B cell (primary cell): Measurements from ENCODE around the gene SYT17. TPM values are rescaled to one million over a fixed set of nuclear protein-coding genes. Genes with fewer than 3 reads are reported as not detected.

Source experiments
- ATAC-seq: fragments of 200-7000 bp; cut with Tn5 transposase; one replicate; pipeline ENCODE4 v1.10.0; 2021; ENCODE audit warnings: low read depth, mild to moderate bottlenecking, moderate number of reproducible peaks, moderate library complexity
- CTCF ChIA-PET: fragments of 350-600 bp; sonication (Branson Sonifier 250); formaldehyde crosslinking; loops from one replicate; lab custom pipeline; 2021; ENCODE audit warnings: antibody characterized with exemption, inconsistent platforms; lab: Charles Lee
- POLR2A ChIA-PET: fragments of 350-600 bp; sonication (Branson Sonifier 250); formaldehyde crosslinking; loops from one replicate; lab custom pipeline; 2021; ENCODE audit warnings: antibody characterized with exemption; lab: Charles Lee
- DNase-seq: peaks from one replicate; pipeline ENCODE4 v3.0.0; 2013
- H2AFZ ChIP-seq: 2 replicates; pipeline ENCODE4 v1.6.1; 2012; ENCODE audit warnings: mild to moderate bottlenecking, low read depth, low read length; ENCODE audit not compliant: insufficient read depth, poor library complexity, severe bottlenecking
- H3K27ac ChIP-seq, 2 donors: 1 replicate in 1 of 2; 2 replicates in 1 of 2; pipeline ENCODE4 v1.5.1; 2012 to 2013; ENCODE audit warnings: low read length in 2 of 2, mild to moderate bottlenecking in 2 of 2, moderate library complexity in 1 of 2
- H3K27me3 ChIP-seq, 4 experiments: fragments of 200-600 bp in 1 of 4; sonication (generic) in 1 of 4; replicated peaks in 1 of 4; 1 replicate in 2 of 4; 2 replicates in 2 of 4; pipeline versions ENCODE4 v1.6.1 to v1.7.0; 2013 to 2016; ENCODE audit warnings: low read length in 3 of 4, mild to moderate bottlenecking in 2 of 4, mixed read lengths in 1 of 4, moderate library complexity in 1 of 4; ENCODE audit not compliant: insufficient read depth in 4 of 4, control insufficient read depth in 3 of 4; ENCODE audit errors: control extremely low read depth in 1 of 4
- H3K36me3 ChIP-seq, 2 experiments: replicated peaks in 1 of 2; 1 replicate in 1 of 2; 2 replicates in 1 of 2; pipeline versions ENCODE4 v1.6.1 to v1.7.1; 2013; ENCODE audit warnings: low read length in 1 of 2; ENCODE audit not compliant: insufficient read depth in 2 of 2, control insufficient read depth in 1 of 2; ENCODE audit errors: control extremely low read depth in 1 of 2, extremely low read depth in 1 of 2
- H3K4me1 ChIP-seq, 2 donors: fragments of 200-600 bp in 1 of 2; sonication (generic) in 1 of 2; 1 replicate in 1 of 2; 2 replicates in 1 of 2; pipeline versions ENCODE4 v1.5.1 to v1.6.1; 2013 to 2017; ENCODE audit warnings: low read length in 2 of 2; ENCODE audit not compliant: control insufficient read depth in 2 of 2, insufficient read depth in 2 of 2
- H3K4me2 ChIP-seq: replicated peaks from 2 replicates; pipeline ENCODE3; 2012; ENCODE audit warnings: mild to moderate bottlenecking, low read depth, low read length; ENCODE audit not compliant: poor library complexity, severe bottlenecking
- H3K4me3 ChIP-seq, 5 experiments: fragments of 200-600 bp in 1 of 5; sonication (generic) in 1 of 5; 1 replicate in 3 of 5; 2 replicates in 2 of 5; pipeline versions ENCODE4 v1.5.1 to v1.7.0; 2011 to 2016; ENCODE audit warnings: low read length in 4 of 5, mild to moderate bottlenecking in 4 of 5, low read depth in 2 of 5, control low read depth in 1 of 5, moderate library complexity in 1 of 5; ENCODE audit not compliant: insufficient read depth in 1 of 5; ENCODE audit errors: control extremely low read depth in 1 of 5, extremely low read depth in 1 of 5
- H3K79me2 ChIP-seq: fragments of 200-600 bp; sonication (generic); one replicate; pipeline ENCODE4 v1.6.0; 2016; ENCODE audit warnings: low read length; ENCODE audit not compliant: control insufficient read depth, insufficient read depth
- H3K9ac ChIP-seq: fragments of 200-600 bp; sonication (generic); 2 replicates; pipeline ENCODE4 v1.6.1; 2017; ENCODE audit warnings: mild to moderate bottlenecking, low read length, moderate library complexity
- H3K9me3 ChIP-seq, 3 donors: one replicate each; pipeline versions ENCODE4 v1.6.1 to v1.7.1; 2013; ENCODE audit warnings: low read length in 2 of 3; ENCODE audit not compliant: control insufficient read depth in 2 of 3, insufficient read depth in 1 of 3; ENCODE audit errors: control extremely low read depth in 1 of 3
- H4K20me1 ChIP-seq: 2 replicates; pipeline ENCODE4 v1.6.0; 2012; ENCODE audit warnings: mild to moderate bottlenecking, low read length; ENCODE audit not compliant: insufficient read depth, control insufficient read depth, poor library complexity, severe bottlenecking
- H3K27ac Mint-ChIP-seq: one replicate; pipeline ENCODE4 v1.8.0; 2021; ENCODE audit warnings: mixed read lengths
- H3K27me3 Mint-ChIP-seq: one replicate; pipeline ENCODE4 v1.8.0; 2021; ENCODE audit warnings: mixed read lengths
- H3K4me1 Mint-ChIP-seq: one replicate; pipeline ENCODE4 v1.8.0; 2021; ENCODE audit warnings: mixed read lengths
- H3K4me3 Mint-ChIP-seq: one replicate; pipeline ENCODE4 v1.8.0; 2021; ENCODE audit warnings: mixed read lengths
- H3K9me3 Mint-ChIP-seq: one replicate; pipeline ENCODE4 v1.8.0; 2022; ENCODE audit warnings: mixed read lengths; ENCODE audit not compliant: insufficient read depth
- EZH2 ChIP-seq: IDR thresholded peaks from 2 replicates; pipeline ENCODE4 v1.6.1; 2012; ENCODE audit warnings: borderline replicate concordance, low read depth, mild to moderate bottlenecking, moderate library complexity, low read length; ENCODE audit not compliant: insufficient read depth, poor library complexity, severe bottlenecking
- WGBS: methylation state at CpG from one replicate; pipeline ENCODE4 v1.1.5; 2013; ENCODE audit warnings: missing lambda C conversion rate; ENCODE audit not compliant: insufficient coverage; 5-methylcytosine and 5-hydroxymethylcytosine counted together
- intact Hi-C: fragments of 100-400 bp; cut with micrococcal nuclease; formaldehyde crosslinking; loops from one replicate; pipeline ENCODE4 v1.10.0; 2022
- polyA plus RNA-seq: library from polyadenylated mRNA; depleted of rRNA; stranded (reverse); fragments of >200 nt; gene quantifications from 2 replicates; pipeline ENCODE4 v1.2.3, GENCODE V29; 2012
- total RNA-seq, 2 donors: library from RNA; stranded (reverse); fragments of 120-200 nt in 1 of 2; gene quantifications; 1 replicate in 1 of 2; 2 replicates in 1 of 2; pipeline versions ENCODE4 v1.2.3 to v1.2.4, GENCODE V29; 2013 to 2022
- TF ChIP-seq, protein P1 (sequence below): fragments of 200-600 bp; IDR thresholded peaks from one replicate; pipeline ENCODE4 v1.8.0; 2022; ENCODE audit warnings: antibody characterized with exemption, mild to moderate bottlenecking

Gene SYT17
- total and polyA plus RNA-seq, 2 donors (not counting 1 experiment from before 2014, with no cell fraction given): 24.9 to 27.7 TPM

DNA sequence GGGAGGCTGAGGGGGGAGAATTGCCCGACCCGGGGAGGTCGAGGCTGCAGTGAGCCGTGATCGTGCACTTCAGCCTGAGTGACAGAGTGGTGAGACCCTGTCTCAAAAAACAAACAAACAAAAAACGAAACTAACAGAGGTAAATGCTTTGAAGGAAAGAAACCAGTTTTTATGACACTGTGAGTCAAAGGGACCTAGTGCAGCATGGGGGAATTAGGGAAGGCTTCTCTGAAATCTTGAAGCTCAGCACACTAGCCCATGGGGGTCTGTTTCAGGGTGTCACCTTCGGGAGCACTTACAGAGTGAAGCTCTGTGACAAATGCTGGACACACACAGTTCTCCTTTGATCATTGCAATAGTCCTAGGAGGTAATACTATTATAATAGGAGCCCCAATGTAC, 37.7 kb upstream of the SYT17 start:
- Histone ChIP-seq H3K9me3 (peaks cover 0 to 16% (median 6%) of the 10 kb centered on the region in 3 donors), H3K27ac (no peak overlapping the region), H3K27me3 (no peaks in the 10 kb centered on the region), H2AFZ (no peak overlapping the region), H3K4me2 (peak overlapping the region; percentile 38), H3K79me2 (no peaks in the 10 kb centered on the region), H3K4me3 (no peak overlapping the region), H3K4me1 (peaks cover 7 to 26% of the 10 kb centered on the region in 2 donors), H4K20me1 (no peaks in the 10 kb centered on the region), H3K9ac (no peak overlapping the region), H3K36me3 (no peaks in the 10 kb centered on the region)
- ATAC-seq (no peak), DNase-seq (no peak)
- CTCF ChIA-PET: interaction anchor here (1.2 kb wide), 1 partner anchor 10 kb away, joined by 4 read pairs; no protein-coding TSS in a partner anchor
- intact Hi-C loops: loop anchor here (2.0 kb wide), 1 partner anchor 14 kb away; no protein-coding TSS in a partner anchor
- WGBS: 60% methylated on average over 1 of the region's 7 CpGs
- TF ChIP-seq, protein P1, sequence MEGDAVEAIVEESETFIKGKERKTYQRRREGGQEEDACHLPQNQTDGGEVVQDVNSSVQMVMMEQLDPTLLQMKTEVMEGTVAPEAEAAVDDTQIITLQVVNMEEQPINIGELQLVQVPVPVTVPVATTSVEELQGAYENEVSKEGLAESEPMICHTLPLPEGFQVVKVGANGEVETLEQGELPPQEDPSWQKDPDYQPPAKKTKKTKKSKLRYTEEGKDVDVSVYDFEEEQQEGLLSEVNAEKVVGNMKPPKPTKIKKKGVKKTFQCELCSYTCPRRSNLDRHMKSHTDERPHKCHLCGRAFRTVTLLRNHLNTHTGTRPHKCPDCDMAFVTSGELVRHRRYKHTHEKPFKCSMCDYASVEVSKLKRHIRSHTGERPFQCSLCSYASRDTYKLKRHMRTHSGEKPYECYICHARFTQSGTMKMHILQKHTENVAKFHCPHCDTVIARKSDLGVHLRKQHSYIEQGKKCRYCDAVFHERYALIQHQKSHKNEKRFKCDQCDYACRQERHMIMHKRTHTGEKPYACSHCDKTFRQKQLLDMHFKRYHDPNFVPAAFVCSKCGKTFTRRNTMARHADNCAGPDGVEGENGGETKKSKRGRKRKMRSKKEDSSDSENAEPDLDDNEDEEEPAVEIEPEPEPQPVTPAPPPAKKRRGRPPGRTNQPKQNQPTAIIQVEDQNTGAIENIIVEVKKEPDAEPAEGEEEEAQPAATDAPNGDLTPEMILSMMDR: no peak
- no peak for TF ChIP-seq EZH2
- Mint-ChIP-seq H3K4me1 (peaks cover 46% of the 10 kb centered on the region), H3K4me3 (no peak overlapping the region), H3K27ac (no peak overlapping the region), H3K9me3 (no peaks in the 10 kb centered on the region), H3K27me3 (no peaks in the 10 kb centered on the region)
- POLR2A ChIA-PET: no interaction called here
